ENCODE data around the gene GRIP2.

GRIP2 gene

GRCh38 chr3:14481018-14481645, 59.0 kb downstream of the GRIP2 start:
- TF ChIP-seq, protein P1, sequence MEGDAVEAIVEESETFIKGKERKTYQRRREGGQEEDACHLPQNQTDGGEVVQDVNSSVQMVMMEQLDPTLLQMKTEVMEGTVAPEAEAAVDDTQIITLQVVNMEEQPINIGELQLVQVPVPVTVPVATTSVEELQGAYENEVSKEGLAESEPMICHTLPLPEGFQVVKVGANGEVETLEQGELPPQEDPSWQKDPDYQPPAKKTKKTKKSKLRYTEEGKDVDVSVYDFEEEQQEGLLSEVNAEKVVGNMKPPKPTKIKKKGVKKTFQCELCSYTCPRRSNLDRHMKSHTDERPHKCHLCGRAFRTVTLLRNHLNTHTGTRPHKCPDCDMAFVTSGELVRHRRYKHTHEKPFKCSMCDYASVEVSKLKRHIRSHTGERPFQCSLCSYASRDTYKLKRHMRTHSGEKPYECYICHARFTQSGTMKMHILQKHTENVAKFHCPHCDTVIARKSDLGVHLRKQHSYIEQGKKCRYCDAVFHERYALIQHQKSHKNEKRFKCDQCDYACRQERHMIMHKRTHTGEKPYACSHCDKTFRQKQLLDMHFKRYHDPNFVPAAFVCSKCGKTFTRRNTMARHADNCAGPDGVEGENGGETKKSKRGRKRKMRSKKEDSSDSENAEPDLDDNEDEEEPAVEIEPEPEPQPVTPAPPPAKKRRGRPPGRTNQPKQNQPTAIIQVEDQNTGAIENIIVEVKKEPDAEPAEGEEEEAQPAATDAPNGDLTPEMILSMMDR (conservative IDR thresholded peaks at IDR 0.05; ENCODE audit: low read depth, low read length): no peak
- DNase-seq (ENCODE audit: low read depth): no peak
- H3K4me3 ChIP-seq (ENCODE audit: low read depth, low read length): no peak overlapping the region

DNA sequence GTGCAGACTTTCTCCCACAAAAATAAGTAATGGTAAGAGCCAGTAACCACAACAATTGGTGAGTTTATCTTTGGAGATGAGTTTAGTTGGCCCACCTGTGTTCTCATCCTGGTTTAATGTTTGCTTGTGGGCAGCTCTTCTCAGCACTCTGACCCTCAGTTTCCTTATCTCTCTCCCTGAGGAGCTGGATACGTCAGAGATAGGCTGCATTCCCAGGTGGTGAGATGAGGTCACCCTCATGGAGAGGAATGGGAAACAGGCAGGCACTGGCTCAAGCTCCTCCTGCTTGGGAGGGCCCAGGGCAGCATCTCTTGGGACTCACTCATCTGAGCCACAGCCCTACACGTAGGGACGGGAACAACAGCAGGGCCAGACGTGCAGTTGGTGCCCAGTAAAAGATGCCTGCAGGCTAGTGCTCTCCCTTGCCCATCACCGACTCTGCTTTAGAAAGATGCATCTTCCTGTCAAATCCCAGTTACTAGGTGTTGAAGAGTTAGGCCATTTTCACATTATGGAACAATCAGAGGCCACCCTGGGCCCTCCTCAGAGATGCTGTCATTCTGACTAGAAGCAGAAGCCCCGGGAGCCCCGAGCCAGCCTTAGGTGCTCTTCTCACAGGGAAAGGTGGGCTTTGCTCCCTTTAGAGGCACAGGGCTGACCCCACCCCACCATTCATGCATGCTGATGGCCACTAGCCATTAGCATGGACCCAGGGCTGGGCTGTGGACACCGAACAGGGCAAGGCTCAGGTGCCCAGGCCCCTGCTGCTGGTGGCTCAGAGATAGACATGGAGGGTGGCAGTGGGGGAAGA, 59.7 kb downstream of the GRIP2 start:
- peak; percentile 80 for DNase-seq (ENCODE audit: low read depth)
- TF ChIP-seq, protein P1 (conservative IDR thresholded peaks at IDR 0.05; ENCODE audit: low read depth, low read length): no peak
- H3K4me3 ChIP-seq (ENCODE audit: low read depth, low read length): no peak overlapping the region

DNA sequence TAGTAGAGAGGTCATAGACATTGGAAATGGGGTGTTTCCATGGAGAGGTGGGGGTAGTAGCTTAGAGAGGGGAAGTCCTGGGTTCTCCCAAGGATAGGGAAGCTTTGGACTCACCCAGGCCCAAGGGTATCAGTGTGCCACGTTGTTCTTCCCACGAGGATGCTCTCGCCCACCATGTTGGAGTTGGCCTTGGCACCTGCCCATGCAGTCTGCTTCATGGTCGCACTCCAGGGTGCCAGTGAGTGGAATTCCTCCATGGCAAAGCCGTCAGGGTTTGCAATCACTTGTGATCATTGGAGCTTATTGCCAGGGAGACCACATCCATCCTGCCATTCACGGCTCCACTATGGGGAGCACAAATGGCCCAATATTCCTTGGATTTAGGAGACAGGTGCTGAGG, 60.6 kb downstream of the GRIP2 start:
- no peak for DNase-seq (ENCODE audit: low read depth)
- TF ChIP-seq, protein P1 (conservative IDR thresholded peaks at IDR 0.05; ENCODE audit: low read depth, low read length): no peak

GRCh38 chr3:14478956-14479550, 61.1 kb downstream of the GRIP2 start:
- no peak overlapping the region for H3K4me3 ChIP-seq (ENCODE audit: low read depth, low read length)
- no peak for DNase-seq (ENCODE audit: low read depth)
- TF ChIP-seq, protein P1 (conservative IDR thresholded peaks at IDR 0.05; ENCODE audit: low read depth, low read length): no peak

More for the DNA sequence above, 60.6 kb downstream of the GRIP2 start:
- H3K4me3 ChIP-seq (ENCODE audit: low read depth, low read length): no peak overlapping the region

- TF ChIP-seq, protein P1 (conservative IDR thresholded peaks at IDR 0.05; ENCODE audit: low read depth, low read length): no peak
- no peak overlapping the region for H3K4me3 ChIP-seq (ENCODE audit: low read depth, low read length)
- DNase-seq (ENCODE audit: low read depth): no peak
These were observed 62.7 kb downstream of the GRIP2 start for GRCh38 chr3:14477311-14477935.

GRCh38 chr3:14476583-14477265, 63.4 kb downstream of the GRIP2 start:
- TF ChIP-seq, protein P1 (conservative IDR thresholded peaks at IDR 0.05; ENCODE audit: low read depth, low read length): no peak
- H3K4me3 ChIP-seq (ENCODE audit: low read depth, low read length): no peak overlapping the region
- no peak for DNase-seq (ENCODE audit: low read depth)

Data from choroid plexus epithelial cell (primary cell).